WTC11 (cell line): ENCODE data around the gene B3GALT4.

ENCODE experiments used
- OVOL2 ChIP-seq: fragments of 250-450 bp; sonication (Bioruptor Pico); IDR thresholded peaks from 2 replicates; pipeline ENCODE4 v1.9.0; 2021; ENCODE audit warnings: mild to moderate bottlenecking, borderline replicate concordance
- PRDM15 ChIP-seq: sonication (generic); formaldehyde crosslinking; IDR thresholded peaks from 2 replicates; pipeline ENCODE4 v1.8.0; 2022; ENCODE audit warnings: missing genetic modification reagents
- SP1 ChIP-seq: sonication (generic); formaldehyde crosslinking; conservative IDR thresholded peaks from 2 replicates; pipeline ENCODE4 v1.8.1; 2022; ENCODE audit warnings: missing genetic modification reagents

- no peak for TF ChIP-seq OVOL2 (CRISPR knock-in tag)
- TF ChIP-seq SP1 (CRISPR knock-in tag): no peak
- TF ChIP-seq PRDM15 (CRISPR knock-in tag): no peak
Observed at GRCh38 chr6:33236328-33236727, 40.6 kb upstream of the B3GALT4 start.
